IMR-90 (cell line): ENCODE results near the gene NDUFAF4. TPM values are rescaled to one million over a fixed set of nuclear protein-coding genes. Genes with fewer than 3 reads are reported as not detected.

Experiments
- ATAC-seq: fragments of 200-7000 bp; cut with Tn5 transposase; 2 replicates; pipeline ENCODE4 v1.9.1; 2020; ENCODE audit warnings: low read depth, mild to moderate bottlenecking, moderate library complexity
- BruUV-seq: library from RNA; stranded (reverse); fragments of 400-500 nt; replicated peaks from 2 replicates; lab custom pipeline; 2021; lab: Mats Ljungman, UMichigan
- CTCF ChIA-PET: fragments of 300-600 bp; formaldehyde crosslinking; extraction: SDS; loops from one replicate; lab custom pipeline; 2021; ENCODE audit warnings: antibody characterized with exemption; lab: Yijun Ruan, JAX
- POLR2A ChIA-PET: fragments of 300-600 bp; sonication (Branson Sonifier 250); formaldehyde crosslinking; loops from one replicate; lab custom pipeline; 2022; ENCODE audit warnings: antibody characterized with exemption; ENCODE audit not compliant: unreplicated experiment; lab: Charles Lee
- DNase-seq: peaks from one replicate; pipeline ENCODE4 v3.0.0; 2013
- H2AFZ ChIP-seq: replicated peaks from 2 replicates; pipeline ENCODE3; 2013; ENCODE audit warnings: low read length, mild to moderate bottlenecking; ENCODE audit not compliant: poor library complexity
- H2AK5ac ChIP-seq: 2 replicates; pipeline ENCODE4 v1.6.1; 2013; ENCODE audit warnings: low read depth, low read length, inconsistent platforms
- H2AK9ac ChIP-seq: replicated peaks from 2 replicates; pipeline ENCODE3; 2013; ENCODE audit warnings: mild to moderate bottlenecking, low read depth, low read length, moderate library complexity; ENCODE audit not compliant: poor library complexity
- H2BK120ac ChIP-seq: 2 replicates; pipeline ENCODE4 v1.6.1; 2013; ENCODE audit warnings: low read depth, low read length, inconsistent platforms
- H2BK15ac ChIP-seq: 3 replicates; pipeline ENCODE4 v1.6.1; 2013; ENCODE audit warnings: low read depth, low read length, inconsistent platforms
- H2BK20ac ChIP-seq: 2 replicates; pipeline ENCODE4 v1.6.1; 2013; ENCODE audit warnings: low read depth, mild to moderate bottlenecking, inconsistent platforms, low read length, moderate library complexity
- H2BK5ac ChIP-seq: 2 replicates; pipeline ENCODE4 v1.6.1; 2013; ENCODE audit warnings: mild to moderate bottlenecking, low read depth, low read length, inconsistent platforms; ENCODE audit not compliant: poor library complexity, severe bottlenecking
- H3K14ac ChIP-seq: replicated peaks from 2 replicates; pipeline ENCODE4 v1.6.1; 2013; ENCODE audit warnings: low read depth, low read length, inconsistent platforms
- H3K18ac ChIP-seq: 2 replicates; pipeline ENCODE4 v1.6.1; 2013; ENCODE audit warnings: low read depth, low read length, control low read depth
- H3K23ac ChIP-seq: 2 replicates; pipeline ENCODE4 v1.6.1; 2013; ENCODE audit warnings: low read depth, low read length, inconsistent platforms
- H3K27ac ChIP-seq: 2 replicates; pipeline ENCODE4 v1.5.1; 2013; ENCODE audit warnings: mild to moderate bottlenecking, control low read depth, low read length; ENCODE audit not compliant: insufficient read depth
- H3K27me3 ChIP-seq: 2 replicates; pipeline ENCODE4 v1.6.1; 2013; ENCODE audit warnings: low read length; ENCODE audit not compliant: control insufficient read depth, insufficient read depth
- H3K36me3 ChIP-seq: 2 replicates; pipeline ENCODE4 v1.6.1; 2013; ENCODE audit warnings: low read length, mixed read lengths; ENCODE audit not compliant: control insufficient read depth, insufficient read depth
- H3K4ac ChIP-seq: 2 replicates; pipeline ENCODE4 v1.6.1; 2013; ENCODE audit warnings: low read depth, low read length, inconsistent platforms
- H3K4me1 ChIP-seq: 2 replicates; pipeline ENCODE4 v1.6.1; 2013; ENCODE audit warnings: low read length, mixed read lengths; ENCODE audit not compliant: control insufficient read depth, insufficient read depth
- H3K4me2 ChIP-seq: 2 replicates; pipeline ENCODE4 v1.6.1; 2013; ENCODE audit warnings: low read depth, mild to moderate bottlenecking, control low read depth, low read length, moderate library complexity
- H3K4me3 ChIP-seq: 2 replicates; pipeline ENCODE4 v1.5.1; 2013; ENCODE audit warnings: low read depth, mild to moderate bottlenecking, control low read depth, low read length, moderate library complexity; ENCODE audit not compliant: insufficient read depth
- H3K56ac ChIP-seq: 2 replicates; pipeline ENCODE4 v1.6.1; 2013; ENCODE audit warnings: low read length, inconsistent platforms; ENCODE audit not compliant: insufficient read depth; ENCODE audit errors: extremely low read depth
- H3K79me1 ChIP-seq, 2 experiments: 2 replicates each; pipeline ENCODE4 v1.6.1; 2013; ENCODE audit warnings: low read length in 2 of 2, inconsistent platforms in 1 of 2, low read depth in 1 of 2
- H3K9ac ChIP-seq: 2 replicates; pipeline ENCODE4 v1.6.1; 2013; ENCODE audit warnings: low read depth, low read length, control low read depth
- H3K9me1 ChIP-seq: 2 replicates; pipeline ENCODE4 v1.6.1; 2013; ENCODE audit warnings: low read length, inconsistent platforms; ENCODE audit not compliant: insufficient read depth
- H3K9me3 ChIP-seq: 2 replicates; pipeline ENCODE4 v1.6.1; 2013; ENCODE audit warnings: low read length; ENCODE audit not compliant: control insufficient read depth, insufficient read depth
- H4K20me1 ChIP-seq: 2 replicates; pipeline ENCODE4 v1.6.1; 2013; ENCODE audit warnings: low read length, inconsistent platforms; ENCODE audit not compliant: insufficient read depth
- H4K5ac ChIP-seq: 2 replicates; pipeline ENCODE4 v1.6.1; 2013; ENCODE audit warnings: mild to moderate bottlenecking, low read depth, low read length, control low read depth
- H4K8ac ChIP-seq, 2 experiments: 2 replicates each; pipeline ENCODE4 v1.6.1; 2013; ENCODE audit warnings: low read depth in 2 of 2, low read length in 2 of 2, control low read depth in 1 of 2, inconsistent platforms in 1 of 2
- H4K91ac ChIP-seq: 2 replicates; pipeline ENCODE4 v1.6.1; 2013; ENCODE audit warnings: low read depth, low read length, inconsistent platforms; ENCODE audit not compliant: insufficient read depth
- BHLHE40 ChIP-seq: fragments of 150-350 bp; IDR thresholded peaks from 2 replicates; pipeline ENCODE4 v1.6.1; 2016; ENCODE audit warnings: mild to moderate bottlenecking, low read depth, low read length
- CHD1 ChIP-seq: IDR thresholded peaks from 2 replicates; pipeline ENCODE4 v1.6.1; 2012; ENCODE audit warnings: low read depth, low read length, improper control_type of control experiment
- FOS ChIP-seq: fragments of 150-350 bp; IDR thresholded peaks from 2 replicates; pipeline ENCODE4 v1.6.1; 2016; ENCODE audit warnings: low read depth, low read length
- MXI1 ChIP-seq: IDR thresholded peaks from 2 replicates; pipeline ENCODE4 v1.6.1; 2012; ENCODE audit warnings: low read depth, mild to moderate bottlenecking, low read length, moderate library complexity, borderline replicate concordance
- NFE2L2 ChIP-seq: fragments of 150-350 bp; IDR thresholded peaks from 2 replicates; pipeline ENCODE4 v1.6.1; 2016; ENCODE audit warnings: low read depth, mild to moderate bottlenecking, low read length
- RFX5 ChIP-seq: IDR thresholded peaks from 2 replicates; pipeline ENCODE4 v1.8.0; 2012; ENCODE audit warnings: low read depth, mild to moderate bottlenecking, low read length, moderate library complexity
- SMC3 ChIP-seq: fragments of 150-350 bp; IDR thresholded peaks from 2 replicates; pipeline ENCODE4 v1.6.1; 2016; ENCODE audit warnings: low read depth, mild to moderate bottlenecking, antibody characterized with exemption, low read length, moderate library complexity
- USF2 ChIP-seq: fragments of 150-350 bp; IDR thresholded peaks from 2 replicates; pipeline ENCODE4 v1.6.1; 2017; ENCODE audit warnings: mild to moderate bottlenecking, antibody characterized with exemption, low read length, low read depth
- WGBS, 2 experiments: methylation state at CpG; one replicate each; pipeline versions ENCODE4 v1.1.5 to v1.1.7; 2013; ENCODE audit warnings: missing lambda C conversion rate in 2 of 2; ENCODE audit not compliant: insufficient read length in 1 of 2; ENCODE audit errors: extremely low coverage in 2 of 2; 5-methylcytosine and 5-hydroxymethylcytosine counted together
- dilution Hi-C: fragments of 300-500 bp; cut with HindIII; formaldehyde crosslinking; loops from one replicate; pipeline ENCODE4 v1.14.3; 2018; ENCODE audit warnings: low sequenced_read_pairs; ENCODE audit not compliant: unreplicated experiment
- in situ Hi-C: fragments of 300-500 bp; cut with MboI; formaldehyde crosslinking; loops from 3 replicates; pipeline ENCODE4 v1.14.3; 2019; ENCODE audit warnings: low sequenced_read_pairs, inconsistent platforms, mixed read lengths
- intact Hi-C: fragments of 100-400 bp; cut with micrococcal nuclease; formaldehyde crosslinking; loops from 2 replicates; pipeline ENCODE4 v1.10.0; 2022
- polyA plus RNA-seq, 3 experiments: library from polyadenylated mRNA; depleted of rRNA; stranded (reverse); fragments of >200 nt; gene quantifications; 2 replicates each; pipeline ENCODE4 v1.2.3, GENCODE V29; 2012; ENCODE audit warnings: low replicate concordance in 1 of 3
- total RNA-seq: library from RNA; depleted of rRNA; stranded (reverse); fragments of >200 nt; gene quantifications from 2 replicates; pipeline ENCODE4 v1.2.3, GENCODE V29; 2012
- TF ChIP-seq, protein P1 (sequence below): conservative IDR thresholded peaks from 2 replicates; pipeline ENCODE4 v1.5.1; 2012; ENCODE audit warnings: mild to moderate bottlenecking, low read depth, low read length, improper control_type of control experiment
- TF ChIP-seq, protein P2 (sequence below): fragments of 150-350 bp; IDR thresholded peaks from 2 replicates; pipeline ENCODE4 v1.6.1; 2016; ENCODE audit warnings: low read depth, mild to moderate bottlenecking, low read length, moderate library complexity, borderline replicate concordance

NDUFAF4 gene
- total and polyA plus RNA-seq, 2 of the 4 experiments (the other 2 are of a cell fraction), result 6.3 to 13.4 TPM

GRCh38 chr6:96942676-96943075 lies 45.0 kb upstream of the NDUFAF4 start:
- Histone ChIP-seq H2AFZ (no peak overlapping the region), H3K9me3 (no peaks in the 10 kb centered on the region), H3K36me3 (no peaks in the 10 kb centered on the region), H4K5ac (no peak overlapping the region), H2BK20ac (no peak overlapping the region), H3K4me1 (no peaks in the 10 kb centered on the region), H2BK120ac (no peak overlapping the region), H2AK5ac (no peak overlapping the region), H3K27ac (no peak overlapping the region), H3K4me3 (no peak overlapping the region), H4K8ac (no peak overlapping the region), H4K20me1 (no peaks in the 10 kb centered on the region), H2AK9ac (no peak overlapping the region), H2BK15ac (no peak overlapping the region), H4K91ac (no peak overlapping the region), H3K23ac (no peak overlapping the region), H3K18ac (no peak overlapping the region), H3K4me2 (no peak overlapping the region), H3K9ac (no peak overlapping the region), H3K14ac (no peak overlapping the region), H2BK5ac (no peak overlapping the region), H3K9me1 (no peaks in the 10 kb centered on the region), H3K79me1 (no peaks in the 10 kb centered on the region), H3K27me3 (no peaks in the 10 kb centered on the region), H3K4ac (no peak overlapping the region), H3K56ac (no peak overlapping the region)
- ChIA-PET POLR2A (no interaction called here), CTCF (interaction anchor here (0.6 kb wide), 1 partner anchor 997 kb away, joined by 3 read pairs; no protein-coding TSS in a partner anchor)
- no peak for DNase-seq
- dilution Hi-C loops, result no loop called here
- intact Hi-C loops, result no loop called here
- ATAC-seq, result no peak
- in situ Hi-C loops, result no loop called here
- WGBS, 2 experiments, result no CpG with 5 or more reads among the region's 2 CpGs
- no peak for TF ChIP-seq CHD1
- TF ChIP-seq, protein P1, sequence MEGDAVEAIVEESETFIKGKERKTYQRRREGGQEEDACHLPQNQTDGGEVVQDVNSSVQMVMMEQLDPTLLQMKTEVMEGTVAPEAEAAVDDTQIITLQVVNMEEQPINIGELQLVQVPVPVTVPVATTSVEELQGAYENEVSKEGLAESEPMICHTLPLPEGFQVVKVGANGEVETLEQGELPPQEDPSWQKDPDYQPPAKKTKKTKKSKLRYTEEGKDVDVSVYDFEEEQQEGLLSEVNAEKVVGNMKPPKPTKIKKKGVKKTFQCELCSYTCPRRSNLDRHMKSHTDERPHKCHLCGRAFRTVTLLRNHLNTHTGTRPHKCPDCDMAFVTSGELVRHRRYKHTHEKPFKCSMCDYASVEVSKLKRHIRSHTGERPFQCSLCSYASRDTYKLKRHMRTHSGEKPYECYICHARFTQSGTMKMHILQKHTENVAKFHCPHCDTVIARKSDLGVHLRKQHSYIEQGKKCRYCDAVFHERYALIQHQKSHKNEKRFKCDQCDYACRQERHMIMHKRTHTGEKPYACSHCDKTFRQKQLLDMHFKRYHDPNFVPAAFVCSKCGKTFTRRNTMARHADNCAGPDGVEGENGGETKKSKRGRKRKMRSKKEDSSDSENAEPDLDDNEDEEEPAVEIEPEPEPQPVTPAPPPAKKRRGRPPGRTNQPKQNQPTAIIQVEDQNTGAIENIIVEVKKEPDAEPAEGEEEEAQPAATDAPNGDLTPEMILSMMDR, result no peak
- TF ChIP-seq, protein P2, sequence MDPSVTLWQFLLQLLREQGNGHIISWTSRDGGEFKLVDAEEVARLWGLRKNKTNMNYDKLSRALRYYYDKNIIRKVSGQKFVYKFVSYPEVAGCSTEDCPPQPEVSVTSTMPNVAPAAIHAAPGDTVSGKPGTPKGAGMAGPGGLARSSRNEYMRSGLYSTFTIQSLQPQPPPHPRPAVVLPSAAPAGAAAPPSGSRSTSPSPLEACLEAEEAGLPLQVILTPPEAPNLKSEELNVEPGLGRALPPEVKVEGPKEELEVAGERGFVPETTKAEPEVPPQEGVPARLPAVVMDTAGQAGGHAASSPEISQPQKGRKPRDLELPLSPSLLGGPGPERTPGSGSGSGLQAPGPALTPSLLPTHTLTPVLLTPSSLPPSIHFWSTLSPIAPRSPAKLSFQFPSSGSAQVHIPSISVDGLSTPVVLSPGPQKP, result no peak
- no peak for TF ChIP-seq USF2
- TF ChIP-seq FOS, result no peak
- TF ChIP-seq RFX5, result no peak
- TF ChIP-seq SMC3, result no peak
- no peak for TF ChIP-seq BHLHE40
- TF ChIP-seq MXI1, result no peak
- TF ChIP-seq NFE2L2, result no peak
- no TSS peak for BruUV-seq
